GM23248 (cell line): ENCODE results near the gene ATOSB. TPM values are rescaled to one million over a fixed set of nuclear protein-coding genes. Genes with fewer than 3 reads are reported as not detected.

Source experiments
- DNase-seq: peaks from one replicate; pipeline ENCODE4 v3.0.0-alpha.2; 2015
- H2AFZ ChIP-seq: fragments of 200-600 bp; sonication (generic); 2 replicates; pipeline ENCODE4 v1.6.1; 2016; ENCODE audit warnings: antibody characterized with exemption
- H3F3A ChIP-seq: fragments of 200-600 bp; sonication (generic); 2 replicates; pipeline ENCODE4 v1.6.1; 2016; ENCODE audit warnings: mild to moderate bottlenecking, antibody characterized with exemption, mixed run types; ENCODE audit not compliant: insufficient read depth
- H3K27ac ChIP-seq: fragments of 200-600 bp; sonication (generic); 2 replicates; pipeline ENCODE4 v1.5.1; 2016; ENCODE audit warnings: mild to moderate bottlenecking
- H3K27me3 ChIP-seq: fragments of 200-600 bp; sonication (generic); replicated peaks from 2 replicates; pipeline ENCODE4 v1.6.1; 2016; ENCODE audit warnings: mild to moderate bottlenecking; ENCODE audit not compliant: insufficient read depth
- H3K36me3 ChIP-seq: fragments of 200-600 bp; sonication (generic); 2 replicates; pipeline ENCODE4 v1.6.1; 2016; ENCODE audit warnings: low read depth, mild to moderate bottlenecking
- H3K4me1 ChIP-seq: fragments of 200-600 bp; sonication (generic); 2 replicates; pipeline ENCODE4 v1.6.1; 2016; ENCODE audit warnings: mild to moderate bottlenecking; ENCODE audit not compliant: insufficient read depth
- H3K4me2 ChIP-seq: fragments of 200-600 bp; sonication (generic); one replicate; pipeline ENCODE4 v1.6.1; 2016; ENCODE audit warnings: mild to moderate bottlenecking; ENCODE audit not compliant: unreplicated experiment
- H3K4me3 ChIP-seq: fragments of 200-600 bp; sonication (generic); 2 replicates; pipeline ENCODE4 v1.5.1; 2016; ENCODE audit warnings: mild to moderate bottlenecking
- H3K79me2 ChIP-seq: fragments of 200-600 bp; sonication (generic); 2 replicates; pipeline ENCODE4 v1.6.1; 2016; ENCODE audit warnings: mild to moderate bottlenecking; ENCODE audit not compliant: insufficient read depth
- H3K9ac ChIP-seq: fragments of 200-600 bp; sonication (generic); 2 replicates; pipeline ENCODE4 v1.6.1; 2016; ENCODE audit warnings: mild to moderate bottlenecking
- H3K9me2 ChIP-seq: fragments of 200-600 bp; sonication (generic); 2 replicates; pipeline ENCODE4 v1.6.1; 2016; ENCODE audit warnings: mixed run types, mild to moderate bottlenecking, moderate library complexity; ENCODE audit not compliant: insufficient read depth
- H3K9me3 ChIP-seq: fragments of 200-600 bp; sonication (generic); one replicate; pipeline ENCODE4 v1.6.1; 2017; ENCODE audit warnings: low read depth
- H4K20me1 ChIP-seq: fragments of 200-600 bp; sonication (generic); 2 replicates; pipeline ENCODE4 v1.6.0; 2016; ENCODE audit not compliant: insufficient read depth
- EZH2 ChIP-seq: fragments of 200-600 bp; sonication (generic); IDR thresholded peaks from 2 replicates; pipeline ENCODE4 v1.6.1; 2018; ENCODE audit warnings: antibody characterized with exemption, mild to moderate bottlenecking; ENCODE audit not compliant: insufficient read depth, poor library complexity, severe bottlenecking
- EZH2phosphoT487 ChIP-seq: fragments of 200-600 bp; sonication (generic); IDR thresholded peaks from 2 replicates; pipeline ENCODE4 v1.6.1; 2018; ENCODE audit warnings: antibody characterized with exemption, moderate library complexity, mild to moderate bottlenecking, low read depth; ENCODE audit not compliant: insufficient read depth
- WGBS, 2 experiments: methylation state at CpG; one replicate each; pipeline ENCODE4 v1.1.6; 2015 to 2017; ENCODE audit warnings: low lambda C conversion rate in 2 of 2, low coverage in 1 of 2; ENCODE audit errors: missing lambda C conversion rate in 2 of 2; 5-methylcytosine and 5-hydroxymethylcytosine counted together
- in situ Hi-C: fragments of 300-500 bp; cut with MboI; formaldehyde crosslinking; loops from 2 replicates; pipeline ENCODE4 v1.15.0; 2020
- polyA plus RNA-seq: library from polyadenylated mRNA; unstranded; fragments of >200 nt; fragmentation: Nextera tagmentation; extraction: Ambion mirVana; gene quantifications from 2 replicates; pipeline ENCODE4 v1.2.1, GENCODE V29; 2016
- total RNA-seq: library from RNA; depleted of rRNA; stranded (reverse); fragments of >200 nt; shearing (Covaris generic); gene quantifications from 2 replicates; pipeline ENCODE4 v1.2.3, GENCODE V29; 2014; rRNA removed

The ATOSB gene
- total and polyA plus RNA-seq, 2 experiments from 2014 or later: 30.5 to 50.4 TPM

DNA sequence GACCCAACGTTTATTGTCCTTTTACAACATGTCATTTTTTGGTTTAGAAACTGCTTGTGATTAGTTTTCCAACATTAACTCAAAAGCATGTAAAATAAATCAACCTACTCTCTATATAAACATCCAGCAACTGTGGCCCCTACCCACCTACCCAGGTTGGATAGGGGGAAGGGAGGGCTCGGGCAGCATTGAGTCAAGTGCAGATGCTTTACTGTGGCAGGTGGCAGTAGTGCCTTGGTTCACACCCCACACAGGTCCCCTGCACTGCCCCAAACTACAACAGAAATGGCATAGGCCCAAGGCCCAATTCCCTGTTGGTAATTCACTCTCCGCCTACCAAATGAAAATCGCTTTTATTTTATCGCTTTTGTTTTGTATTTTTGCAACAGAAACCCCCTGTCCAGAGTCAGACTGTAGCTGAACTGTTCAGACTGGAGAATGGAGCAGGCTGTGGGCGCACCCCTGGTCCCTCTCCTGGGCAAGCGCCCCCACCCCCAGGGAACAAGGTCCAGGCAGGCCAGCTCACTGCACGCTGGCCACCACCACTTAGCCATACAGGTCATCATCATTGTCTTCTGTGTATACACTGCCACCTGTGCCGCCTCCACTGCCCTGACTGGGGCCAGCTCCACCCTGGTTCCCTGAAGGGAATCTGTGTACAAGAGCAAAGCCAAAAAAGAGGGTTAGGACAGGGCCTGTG is 58.9 kb downstream of the ATOSB start:
- in situ Hi-C loops: no loop called here
- Histone ChIP-seq H3K27ac (no peak overlapping the region), H2AFZ (no peak overlapping the region), H3K9me3 (no peaks in the 10 kb centered on the region), H4K20me1 (no peaks in the 10 kb centered on the region; the same call in 1 of the 2 replicates), H3K4me3 (no peak overlapping the region), H3K4me2 (no peak overlapping the region), H3K9me2 (no peaks in the 10 kb centered on the region), H3K9ac (no peak overlapping the region), H3K4me1 (no peaks in the 10 kb centered on the region), H3K27me3 (no peaks in the 10 kb centered on the region), H3K36me3 (peaks cover 82% of the 10 kb centered on the region), H3K79me2 (peaks cover 61% of the 10 kb centered on the region), H3F3A (peaks cover 68% of the 10 kb centered on the region)
- no peak for DNase-seq
- TF ChIP-seq EZH2 (no peak), EZH2phosphoT487 (no peak)
- 93 to 95% methylated on average over 9 of the region's 9 CpGs for WGBS, 2 experiments

DNA sequence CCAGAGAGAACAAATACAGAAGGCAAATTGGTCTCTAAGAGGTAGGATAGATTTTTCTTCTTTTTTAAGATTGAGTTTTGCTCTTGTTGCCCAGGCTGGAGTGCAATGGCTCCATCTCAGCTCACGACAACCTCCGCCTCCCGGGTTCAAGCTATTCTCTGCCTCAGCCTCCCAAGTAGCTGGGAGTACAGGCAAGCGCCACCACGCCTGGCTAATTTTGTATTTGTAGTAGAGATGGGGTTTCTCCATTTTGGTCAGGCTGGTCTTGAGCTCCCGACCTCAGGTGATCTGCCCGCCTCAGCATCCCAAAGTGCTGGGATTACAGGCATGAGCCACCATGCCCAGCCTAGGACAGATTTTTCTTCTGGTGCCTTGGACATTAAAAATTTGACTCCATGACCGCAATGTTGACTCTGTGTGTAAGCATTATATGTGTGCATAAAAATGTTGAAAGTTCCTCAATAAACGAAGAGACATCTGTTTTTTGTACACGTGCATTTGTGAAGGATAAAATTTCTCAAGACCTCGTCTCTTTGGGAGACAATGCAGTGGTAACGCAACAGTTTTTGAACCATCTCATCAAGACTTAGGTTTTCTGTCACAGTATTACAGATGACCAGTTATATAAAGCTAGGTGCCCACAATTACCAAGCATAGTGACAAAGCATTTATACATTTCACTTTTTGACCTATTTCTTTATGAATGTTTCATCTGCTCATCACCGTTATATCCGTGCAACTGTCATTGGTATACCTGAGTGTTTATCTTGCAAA is 60.6 kb downstream of the ATOSB start:
- no peaks in the 10 kb centered on the region for H4K20me1 ChIP-seq
- no peak for DNase-seq
- H3K36me3 ChIP-seq: peaks cover 75% of the 10 kb centered on the region
- H3K4me1 ChIP-seq: no peaks in the 10 kb centered on the region
- H3K4me2 ChIP-seq: no peak overlapping the region
- H3K9ac ChIP-seq: no peak overlapping the region
- no peak overlapping the region for H3K4me3 ChIP-seq
- TF ChIP-seq EZH2 (no peak), EZH2phosphoT487 (no peak)
- H3K9me3 ChIP-seq: no peaks in the 10 kb centered on the region
- no peaks in the 10 kb centered on the region for H3K9me2 ChIP-seq
- H3F3A ChIP-seq: peaks cover 56% of the 10 kb centered on the region
- H3K27me3 ChIP-seq: no peaks in the 10 kb centered on the region
- no peak overlapping the region for H3K27ac ChIP-seq
- in situ Hi-C loops: no loop called here
- WGBS, 2 experiments: 93% methylated on average over 14 of the region's 14 CpGs
- H3K79me2 ChIP-seq: peaks cover 48% of the 10 kb centered on the region
- no peak overlapping the region for H2AFZ ChIP-seq

DNA sequence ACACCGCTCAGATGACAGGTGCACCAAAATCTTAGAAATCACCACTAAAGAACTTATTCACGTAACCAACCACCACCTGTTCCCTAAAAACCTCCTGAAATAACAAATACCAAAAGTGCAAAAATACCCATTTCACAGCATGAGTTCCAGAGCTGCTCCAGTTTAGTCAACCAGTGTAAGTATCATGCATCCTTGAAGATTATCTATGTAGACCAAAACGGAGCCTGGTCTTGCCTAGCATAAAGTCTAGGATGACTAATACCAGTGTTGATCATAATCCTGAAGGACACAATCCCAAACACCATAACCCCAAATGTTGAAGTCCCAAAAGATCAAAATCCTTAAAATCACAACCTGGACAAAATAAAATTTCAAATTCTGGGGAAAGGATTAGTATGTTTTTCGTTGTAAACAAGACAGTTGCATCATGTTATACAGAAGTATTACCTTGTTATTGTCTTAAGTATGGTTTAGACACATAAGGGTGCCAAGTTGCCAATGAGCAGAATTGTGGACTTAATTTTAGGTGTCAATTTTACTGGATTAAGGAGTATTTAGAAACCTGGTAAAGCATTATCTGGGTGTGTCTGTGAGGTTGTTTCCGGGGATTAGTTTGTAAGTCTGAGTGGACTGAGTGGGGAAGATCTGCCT is 61.4 kb downstream of the ATOSB start:
- in situ Hi-C loops: no loop called here
- TF ChIP-seq EZH2phosphoT487 (no peak), EZH2 (no peak)
- Histone ChIP-seq H3K4me3 (no peak overlapping the region), H3K9me3 (no peaks in the 10 kb centered on the region), H3K4me1 (no peaks in the 10 kb centered on the region), H3K27me3 (no peaks in the 10 kb centered on the region), H3K9ac (no peak overlapping the region), H3K4me2 (no peak overlapping the region), H3K9me2 (no peaks in the 10 kb centered on the region), H2AFZ (no peak overlapping the region), H3K27ac (no peak overlapping the region), H3K79me2 (peaks cover 41% of the 10 kb centered on the region), H4K20me1 (no peaks in the 10 kb centered on the region), H3F3A (peaks cover 52% of the 10 kb centered on the region), H3K36me3 (peaks cover 68% of the 10 kb centered on the region)
- WGBS, 2 experiments: 83% methylated on average over 5 of the region's 5 CpGs
- DNase-seq: no peak

Other genes starting within 250 kb of the ATOSB start
- gene PHF24, start 157.6 kb downstream of the ATOSB start, total RNA-seq: 0.25 TPM in 1 of 2 replicates, not detected in the other
- gene PHF24, start 157.6 kb downstream of the ATOSB start, polyA plus RNA-seq: 0.34 TPM in 1 of 2 replicates, not detected in the other
- gene DNAJB5, start 126.1 kb downstream of the ATOSB start, total RNA-seq: 13.4 and 24.2 TPM in 2 replicates
- 10.7 and 10.9 TPM in 2 replicates for gene DNAJB5, start 126.1 kb downstream of the ATOSB start, polyA plus RNA-seq
- gene VCP, start 43.2 kb downstream of the ATOSB start, total RNA-seq: 295 and 329 TPM in 2 replicates
- gene VCP, start 43.2 kb downstream of the ATOSB start, polyA plus RNA-seq: 252 and 255 TPM in 2 replicates
- 11.5 and 20.0 TPM in 2 replicates for gene FANCG, start 35.9 kb downstream of the ATOSB start, total RNA-seq
- gene FANCG, start 35.9 kb downstream of the ATOSB start, polyA plus RNA-seq: 15.3 and 15.8 TPM in 2 replicates
- 16.4 and 17.4 TPM in 2 replicates for gene PIGO, start 19.3 kb downstream of the ATOSB start, total RNA-seq
- gene PIGO, start 19.3 kb downstream of the ATOSB start, polyA plus RNA-seq: 18.6 and 19.5 TPM in 2 replicates
- 101 and 124 TPM in 2 replicates for gene STOML2, start 12.7 kb downstream of the ATOSB start, total RNA-seq
- gene STOML2, start 12.7 kb downstream of the ATOSB start, polyA plus RNA-seq: 120 and 129 TPM in 2 replicates
- 11.9 and 15.3 TPM in 2 replicates for gene UNC13B, start 46.1 kb upstream of the ATOSB start, total RNA-seq
- gene UNC13B, start 46.1 kb upstream of the ATOSB start, polyA plus RNA-seq: 5.5 and 6.3 TPM in 2 replicates